ENCODE results near the gene AHNAK. TPM values are rescaled to one million over a fixed set of nuclear protein-coding genes. Genes with fewer than 3 reads are reported as not detected.

Gene AHNAK
- total and polyA plus RNA-seq, 4 donors = 22.6 to 110 (median 38.1) TPM

- Histone ChIP-seq H3K9ac (ENCODE audit: low read depth in 1 of 2, low read length in 2 of 2) (no peak overlapping the region), H3K4me3 (ENCODE audit: low read depth in 1 of 3, low read length in 3 of 3) (no peak overlapping the region), H3K4me1 (ENCODE audit: control insufficient read depth in 4 of 4, insufficient read depth in 4 of 4, low read length in 3 of 4) (peaks cover 0 to 20% (median 12%) of the 10 kb centered on the region in 4 donors), H3K36me3 (ENCODE audit: control insufficient read depth in 4 of 4, insufficient read depth in 3 of 4, low read depth in 1 of 4, low read length in 3 of 4) (no peaks in the 10 kb centered on the region), H3K9me3 (ENCODE audit: control insufficient read depth in 4 of 4, low read length in 3 of 4) (no peaks in the 10 kb centered on the region), H3K27me3 (ENCODE audit: control insufficient read depth in 4 of 4, insufficient read depth in 4 of 4, low read length in 3 of 4) (no peaks in the 10 kb centered on the region), H3K27ac (ENCODE audit: low read depth in 1 of 2, low read length in 2 of 2) (no peak overlapping the region)
- DNase-seq (ENCODE audit: low spot score) = no peak
- TF ChIP-seq ZBTB33 (IDR thresholded peaks at IDR 0.05) (no peak), HNF4A (conservative IDR thresholded peaks at IDR 0.05) (no peak), JUND (IDR thresholded peaks at IDR 0.05) (no peak), MAX (IDR thresholded peaks at IDR 0.05) (no peak), YY1 (IDR thresholded peaks at IDR 0.05) (no peak), FOXA1 (IDR thresholded peaks at IDR 0.05) (no peak), NR2F2 (IDR thresholded peaks at IDR 0.05) (no peak), GABPA (IDR thresholded peaks at IDR 0.05 in 1 of 2, conservative IDR thresholded peaks at IDR 0.05 in 1 of 2) (no peak), RAD21 (IDR thresholded peaks at IDR 0.05) (no peak), ATF3 (IDR thresholded peaks at IDR 0.05) (no peak), HNF4G (IDR thresholded peaks at IDR 0.05) (no peak), TAF1 (conservative IDR thresholded peaks at IDR 0.05) (no peak), EGR1 (IDR thresholded peaks at IDR 0.05; ENCODE audit: low read depth in 2 of 2) (no peak), RXRA (IDR thresholded peaks at IDR 0.05) (no peak), SP1 (IDR thresholded peaks at IDR 0.05) (no peak)
- TF ChIP-seq, protein P1, sequence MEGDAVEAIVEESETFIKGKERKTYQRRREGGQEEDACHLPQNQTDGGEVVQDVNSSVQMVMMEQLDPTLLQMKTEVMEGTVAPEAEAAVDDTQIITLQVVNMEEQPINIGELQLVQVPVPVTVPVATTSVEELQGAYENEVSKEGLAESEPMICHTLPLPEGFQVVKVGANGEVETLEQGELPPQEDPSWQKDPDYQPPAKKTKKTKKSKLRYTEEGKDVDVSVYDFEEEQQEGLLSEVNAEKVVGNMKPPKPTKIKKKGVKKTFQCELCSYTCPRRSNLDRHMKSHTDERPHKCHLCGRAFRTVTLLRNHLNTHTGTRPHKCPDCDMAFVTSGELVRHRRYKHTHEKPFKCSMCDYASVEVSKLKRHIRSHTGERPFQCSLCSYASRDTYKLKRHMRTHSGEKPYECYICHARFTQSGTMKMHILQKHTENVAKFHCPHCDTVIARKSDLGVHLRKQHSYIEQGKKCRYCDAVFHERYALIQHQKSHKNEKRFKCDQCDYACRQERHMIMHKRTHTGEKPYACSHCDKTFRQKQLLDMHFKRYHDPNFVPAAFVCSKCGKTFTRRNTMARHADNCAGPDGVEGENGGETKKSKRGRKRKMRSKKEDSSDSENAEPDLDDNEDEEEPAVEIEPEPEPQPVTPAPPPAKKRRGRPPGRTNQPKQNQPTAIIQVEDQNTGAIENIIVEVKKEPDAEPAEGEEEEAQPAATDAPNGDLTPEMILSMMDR (IDR thresholded peaks at IDR 0.05; ENCODE audit: low read depth, low read length, missing input control) = no peak
- TF ChIP-seq, protein P2, sequence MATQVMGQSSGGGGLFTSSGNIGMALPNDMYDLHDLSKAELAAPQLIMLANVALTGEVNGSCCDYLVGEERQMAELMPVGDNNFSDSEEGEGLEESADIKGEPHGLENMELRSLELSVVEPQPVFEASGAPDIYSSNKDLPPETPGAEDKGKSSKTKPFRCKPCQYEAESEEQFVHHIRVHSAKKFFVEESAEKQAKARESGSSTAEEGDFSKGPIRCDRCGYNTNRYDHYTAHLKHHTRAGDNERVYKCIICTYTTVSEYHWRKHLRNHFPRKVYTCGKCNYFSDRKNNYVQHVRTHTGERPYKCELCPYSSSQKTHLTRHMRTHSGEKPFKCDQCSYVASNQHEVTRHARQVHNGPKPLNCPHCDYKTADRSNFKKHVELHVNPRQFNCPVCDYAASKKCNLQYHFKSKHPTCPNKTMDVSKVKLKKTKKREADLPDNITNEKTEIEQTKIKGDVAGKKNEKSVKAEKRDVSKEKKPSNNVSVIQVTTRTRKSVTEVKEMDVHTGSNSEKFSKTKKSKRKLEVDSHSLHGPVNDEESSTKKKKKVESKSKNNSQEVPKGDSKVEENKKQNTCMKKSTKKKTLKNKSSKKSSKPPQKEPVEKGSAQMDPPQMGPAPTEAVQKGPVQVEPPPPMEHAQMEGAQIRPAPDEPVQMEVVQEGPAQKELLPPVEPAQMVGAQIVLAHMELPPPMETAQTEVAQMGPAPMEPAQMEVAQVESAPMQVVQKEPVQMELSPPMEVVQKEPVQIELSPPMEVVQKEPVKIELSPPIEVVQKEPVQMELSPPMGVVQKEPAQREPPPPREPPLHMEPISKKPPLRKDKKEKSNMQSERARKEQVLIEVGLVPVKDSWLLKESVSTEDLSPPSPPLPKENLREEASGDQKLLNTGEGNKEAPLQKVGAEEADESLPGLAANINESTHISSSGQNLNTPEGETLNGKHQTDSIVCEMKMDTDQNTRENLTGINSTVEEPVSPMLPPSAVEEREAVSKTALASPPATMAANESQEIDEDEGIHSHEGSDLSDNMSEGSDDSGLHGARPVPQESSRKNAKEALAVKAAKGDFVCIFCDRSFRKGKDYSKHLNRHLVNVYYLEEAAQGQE (IDR thresholded peaks at IDR 0.05) = no peak
- WGBS = 90% methylated on average over 1 of the region's 1 CpG
These were observed 109.0 kb downstream of the AHNAK start for GRCh38 chr11:62437616-62438015.
